Measurements from ENCODE around the gene C2. TPM values are rescaled to one million over a fixed set of nuclear protein-coding genes. Genes with fewer than 3 reads are reported as not detected.

The C2 gene
- total RNA-seq, 1 experiment from 2014 or later = 1.3 TPM

DNA sequence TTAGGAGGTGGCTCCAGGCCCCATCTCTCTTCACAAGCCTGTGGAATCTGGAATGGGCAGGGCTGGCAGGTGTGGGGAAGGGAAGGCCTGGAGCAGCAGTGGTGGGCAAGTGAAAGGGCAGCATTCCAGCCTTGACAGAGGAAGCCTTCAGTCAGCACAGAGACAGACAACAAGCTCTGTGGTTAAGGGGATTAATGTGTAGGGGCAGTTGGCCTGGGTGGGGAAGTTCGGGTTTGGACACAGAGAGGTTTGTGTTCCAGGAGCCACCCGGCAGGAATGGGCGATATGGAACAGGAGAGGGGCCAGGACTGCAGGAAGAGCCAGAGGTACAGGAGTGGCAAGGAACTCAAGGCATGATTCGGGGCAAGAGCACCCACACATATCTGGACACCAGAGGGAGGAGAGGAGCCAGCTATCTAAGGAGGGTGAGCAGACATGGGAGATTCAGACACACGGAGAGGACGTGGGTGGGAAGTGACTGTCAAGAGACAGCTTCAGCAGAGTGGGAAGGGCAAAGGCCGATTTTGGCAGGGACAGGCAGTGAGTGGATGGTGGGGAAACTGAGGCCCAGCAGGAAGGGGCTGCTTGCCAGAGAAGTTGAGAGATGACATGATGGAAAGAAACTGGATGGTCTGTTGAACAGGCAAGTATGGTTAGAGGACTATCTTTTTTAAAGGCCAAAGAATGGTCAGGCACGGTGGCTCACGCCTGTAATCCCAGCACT lies 46.2 kb upstream of the C2 start:
- Mint-ChIP-seq H3K4me3 (no peak overlapping the region), H3K4me1 (peaks cover 6% of the 10 kb centered on the region), H3K27me3 (ENCODE audit: low read depth) (no peaks in the 10 kb centered on the region), H3K36me3 (peaks cover 51% of the 10 kb centered on the region), H3K27ac (no peak overlapping the region), H3K9me3 (no peaks in the 10 kb centered on the region)
- no peak for DNase-seq (ENCODE audit: low spot score)
- POLR2A ChIA-PET = no interaction called here
- no peak for ATAC-seq
- CTCF ChIA-PET = interaction anchor here (1.1 kb wide), 1 partner anchor 11 kb away, joined by 4 read pairs; no protein-coding TSS in a partner anchor
- TF ChIP-seq, protein P1, sequence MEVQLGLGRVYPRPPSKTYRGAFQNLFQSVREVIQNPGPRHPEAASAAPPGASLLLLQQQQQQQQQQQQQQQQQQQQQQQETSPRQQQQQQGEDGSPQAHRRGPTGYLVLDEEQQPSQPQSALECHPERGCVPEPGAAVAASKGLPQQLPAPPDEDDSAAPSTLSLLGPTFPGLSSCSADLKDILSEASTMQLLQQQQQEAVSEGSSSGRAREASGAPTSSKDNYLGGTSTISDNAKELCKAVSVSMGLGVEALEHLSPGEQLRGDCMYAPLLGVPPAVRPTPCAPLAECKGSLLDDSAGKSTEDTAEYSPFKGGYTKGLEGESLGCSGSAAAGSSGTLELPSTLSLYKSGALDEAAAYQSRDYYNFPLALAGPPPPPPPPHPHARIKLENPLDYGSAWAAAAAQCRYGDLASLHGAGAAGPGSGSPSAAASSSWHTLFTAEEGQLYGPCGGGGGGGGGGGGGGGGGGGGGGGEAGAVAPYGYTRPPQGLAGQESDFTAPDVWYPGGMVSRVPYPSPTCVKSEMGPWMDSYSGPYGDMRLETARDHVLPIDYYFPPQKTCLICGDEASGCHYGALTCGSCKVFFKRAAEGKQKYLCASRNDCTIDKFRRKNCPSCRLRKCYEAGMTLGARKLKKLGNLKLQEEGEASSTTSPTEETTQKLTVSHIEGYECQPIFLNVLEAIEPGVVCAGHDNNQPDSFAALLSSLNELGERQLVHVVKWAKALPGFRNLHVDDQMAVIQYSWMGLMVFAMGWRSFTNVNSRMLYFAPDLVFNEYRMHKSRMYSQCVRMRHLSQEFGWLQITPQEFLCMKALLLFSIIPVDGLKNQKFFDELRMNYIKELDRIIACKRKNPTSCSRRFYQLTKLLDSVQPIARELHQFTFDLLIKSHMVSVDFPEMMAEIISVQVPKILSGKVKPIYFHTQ (CRISPR knock-in tag; IDR thresholded peaks at IDR 0.05) = no peak
- no peak for TF ChIP-seq ZNF425 (CRISPR knock-in tag; conservative IDR thresholded peaks at IDR 0.05)
- TF ChIP-seq, protein P2, sequence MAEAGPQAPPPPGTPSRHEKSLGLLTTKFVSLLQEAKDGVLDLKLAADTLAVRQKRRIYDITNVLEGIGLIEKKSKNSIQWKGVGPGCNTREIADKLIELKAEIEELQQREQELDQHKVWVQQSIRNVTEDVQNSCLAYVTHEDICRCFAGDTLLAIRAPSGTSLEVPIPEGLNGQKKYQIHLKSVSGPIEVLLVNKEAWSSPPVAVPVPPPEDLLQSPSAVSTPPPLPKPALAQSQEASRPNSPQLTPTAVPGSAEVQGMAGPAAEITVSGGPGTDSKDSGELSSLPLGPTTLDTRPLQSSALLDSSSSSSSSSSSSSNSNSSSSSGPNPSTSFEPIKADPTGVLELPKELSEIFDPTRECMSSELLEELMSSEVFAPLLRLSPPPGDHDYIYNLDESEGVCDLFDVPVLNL (CRISPR knock-in tag; IDR thresholded peaks at IDR 0.05; ENCODE audit: borderline replicate concordance, low read depth) = no peak
- TF ChIP-seq MAX (CRISPR knock-in tag; IDR thresholded peaks at IDR 0.05) = no peak
- no peak for TF ChIP-seq FOXK1 (CRISPR knock-in tag; IDR thresholded peaks at IDR 0.05)
- TF ChIP-seq, protein P3, sequence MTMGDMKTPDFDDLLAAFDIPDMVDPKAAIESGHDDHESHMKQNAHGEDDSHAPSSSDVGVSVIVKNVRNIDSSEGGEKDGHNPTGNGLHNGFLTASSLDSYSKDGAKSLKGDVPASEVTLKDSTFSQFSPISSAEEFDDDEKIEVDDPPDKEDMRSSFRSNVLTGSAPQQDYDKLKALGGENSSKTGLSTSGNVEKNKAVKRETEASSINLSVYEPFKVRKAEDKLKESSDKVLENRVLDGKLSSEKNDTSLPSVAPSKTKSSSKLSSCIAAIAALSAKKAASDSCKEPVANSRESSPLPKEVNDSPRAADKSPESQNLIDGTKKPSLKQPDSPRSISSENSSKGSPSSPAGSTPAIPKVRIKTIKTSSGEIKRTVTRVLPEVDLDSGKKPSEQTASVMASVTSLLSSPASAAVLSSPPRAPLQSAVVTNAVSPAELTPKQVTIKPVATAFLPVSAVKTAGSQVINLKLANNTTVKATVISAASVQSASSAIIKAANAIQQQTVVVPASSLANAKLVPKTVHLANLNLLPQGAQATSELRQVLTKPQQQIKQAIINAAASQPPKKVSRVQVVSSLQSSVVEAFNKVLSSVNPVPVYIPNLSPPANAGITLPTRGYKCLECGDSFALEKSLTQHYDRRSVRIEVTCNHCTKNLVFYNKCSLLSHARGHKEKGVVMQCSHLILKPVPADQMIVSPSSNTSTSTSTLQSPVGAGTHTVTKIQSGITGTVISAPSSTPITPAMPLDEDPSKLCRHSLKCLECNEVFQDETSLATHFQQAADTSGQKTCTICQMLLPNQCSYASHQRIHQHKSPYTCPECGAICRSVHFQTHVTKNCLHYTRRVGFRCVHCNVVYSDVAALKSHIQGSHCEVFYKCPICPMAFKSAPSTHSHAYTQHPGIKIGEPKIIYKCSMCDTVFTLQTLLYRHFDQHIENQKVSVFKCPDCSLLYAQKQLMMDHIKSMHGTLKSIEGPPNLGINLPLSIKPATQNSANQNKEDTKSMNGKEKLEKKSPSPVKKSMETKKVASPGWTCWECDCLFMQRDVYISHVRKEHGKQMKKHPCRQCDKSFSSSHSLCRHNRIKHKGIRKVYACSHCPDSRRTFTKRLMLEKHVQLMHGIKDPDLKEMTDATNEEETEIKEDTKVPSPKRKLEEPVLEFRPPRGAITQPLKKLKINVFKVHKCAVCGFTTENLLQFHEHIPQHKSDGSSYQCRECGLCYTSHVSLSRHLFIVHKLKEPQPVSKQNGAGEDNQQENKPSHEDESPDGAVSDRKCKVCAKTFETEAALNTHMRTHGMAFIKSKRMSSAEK (CRISPR knock-in tag; IDR thresholded peaks at IDR 0.05; ENCODE audit: borderline replicate concordance) = no peak
- no peak for TF ChIP-seq USF2 (CRISPR knock-in tag; IDR thresholded peaks at IDR 0.05)
- TF ChIP-seq GABPB1 (CRISPR knock-in tag; IDR thresholded peaks at IDR 0.05) = no peak
- TF ChIP-seq ETV6 (CRISPR knock-in tag; IDR thresholded peaks at IDR 0.05) = no peak
- TF ChIP-seq ZNF232 (CRISPR knock-in tag; IDR thresholded peaks at IDR 0.05) = no peak
- TF ChIP-seq, protein P4, sequence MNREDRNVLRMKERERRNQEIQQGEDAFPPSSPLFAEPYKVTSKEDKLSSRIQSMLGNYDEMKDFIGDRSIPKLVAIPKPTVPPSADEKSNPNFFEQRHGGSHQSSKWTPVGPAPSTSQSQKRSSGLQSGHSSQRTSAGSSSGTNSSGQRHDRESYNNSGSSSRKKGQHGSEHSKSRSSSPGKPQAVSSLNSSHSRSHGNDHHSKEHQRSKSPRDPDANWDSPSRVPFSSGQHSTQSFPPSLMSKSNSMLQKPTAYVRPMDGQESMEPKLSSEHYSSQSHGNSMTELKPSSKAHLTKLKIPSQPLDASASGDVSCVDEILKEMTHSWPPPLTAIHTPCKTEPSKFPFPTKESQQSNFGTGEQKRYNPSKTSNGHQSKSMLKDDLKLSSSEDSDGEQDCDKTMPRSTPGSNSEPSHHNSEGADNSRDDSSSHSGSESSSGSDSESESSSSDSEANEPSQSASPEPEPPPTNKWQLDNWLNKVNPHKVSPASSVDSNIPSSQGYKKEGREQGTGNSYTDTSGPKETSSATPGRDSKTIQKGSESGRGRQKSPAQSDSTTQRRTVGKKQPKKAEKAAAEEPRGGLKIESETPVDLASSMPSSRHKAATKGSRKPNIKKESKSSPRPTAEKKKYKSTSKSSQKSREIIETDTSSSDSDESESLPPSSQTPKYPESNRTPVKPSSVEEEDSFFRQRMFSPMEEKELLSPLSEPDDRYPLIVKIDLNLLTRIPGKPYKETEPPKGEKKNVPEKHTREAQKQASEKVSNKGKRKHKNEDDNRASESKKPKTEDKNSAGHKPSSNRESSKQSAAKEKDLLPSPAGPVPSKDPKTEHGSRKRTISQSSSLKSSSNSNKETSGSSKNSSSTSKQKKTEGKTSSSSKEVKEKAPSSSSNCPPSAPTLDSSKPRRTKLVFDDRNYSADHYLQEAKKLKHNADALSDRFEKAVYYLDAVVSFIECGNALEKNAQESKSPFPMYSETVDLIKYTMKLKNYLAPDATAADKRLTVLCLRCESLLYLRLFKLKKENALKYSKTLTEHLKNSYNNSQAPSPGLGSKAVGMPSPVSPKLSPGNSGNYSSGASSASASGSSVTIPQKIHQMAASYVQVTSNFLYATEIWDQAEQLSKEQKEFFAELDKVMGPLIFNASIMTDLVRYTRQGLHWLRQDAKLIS (CRISPR knock-in tag; IDR thresholded peaks at IDR 0.05; ENCODE audit: borderline replicate concordance) = no peak
- TF ChIP-seq ZNF671 (CRISPR knock-in tag; IDR thresholded peaks at IDR 0.05) = no peak
- no peak for TF ChIP-seq NR1H2 (CRISPR knock-in tag; IDR thresholded peaks at IDR 0.05)
- TF ChIP-seq ESRRA (CRISPR knock-in tag; IDR thresholded peaks at IDR 0.05; ENCODE audit: borderline replicate concordance) = no peak
- TF ChIP-seq, protein P5, sequence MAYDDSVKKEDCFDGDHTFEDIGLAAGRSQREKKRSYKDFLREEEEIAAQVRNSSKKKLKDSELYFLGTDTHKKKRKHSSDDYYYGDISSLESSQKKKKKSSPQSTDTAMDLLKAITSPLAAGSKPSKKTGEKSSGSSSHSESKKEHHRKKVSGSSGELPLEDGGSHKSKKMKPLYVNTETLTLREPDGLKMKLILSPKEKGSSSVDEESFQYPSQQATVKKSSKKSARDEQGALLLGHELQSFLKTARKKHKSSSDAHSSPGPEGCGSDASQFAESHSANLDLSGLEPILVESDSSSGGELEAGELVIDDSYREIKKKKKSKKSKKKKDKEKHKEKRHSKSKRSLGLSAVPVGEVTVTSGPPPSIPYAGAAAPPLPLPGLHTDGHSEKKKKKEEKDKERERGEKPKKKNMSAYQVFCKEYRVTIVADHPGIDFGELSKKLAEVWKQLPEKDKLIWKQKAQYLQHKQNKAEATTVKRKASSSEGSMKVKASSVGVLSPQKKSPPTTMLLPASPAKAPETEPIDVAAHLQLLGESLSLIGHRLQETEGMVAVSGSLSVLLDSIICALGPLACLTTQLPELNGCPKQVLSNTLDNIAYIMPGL (CRISPR knock-in tag; IDR thresholded peaks at IDR 0.05) = no peak
- TF ChIP-seq RELA (CRISPR knock-in tag; IDR thresholded peaks at IDR 0.05; ENCODE audit: borderline replicate concordance) = no peak
- no peak for TF ChIP-seq MYBL2 (CRISPR knock-in tag; IDR thresholded peaks at IDR 0.05)
- no peak for TF ChIP-seq HMGA2 (CRISPR knock-in tag; IDR thresholded peaks at IDR 0.05)
- TF ChIP-seq ZBTB21 (CRISPR knock-in tag; IDR thresholded peaks at IDR 0.05; ENCODE audit: borderline replicate concordance) = no peak
